ENCODE measurements around the gene XRRA1. TPM values are rescaled to one million over a fixed set of nuclear protein-coding genes. Genes with fewer than 3 reads are reported as not detected.

XRRA1 gene
- total RNA-seq, 2 donors from 2014 or later = 7.2 to 9.0 TPM

- no peaks in the 10 kb centered on the region for H3K27me3 ChIP-seq (ENCODE audit: control insufficient read depth, insufficient read depth, low read length, poor library complexity, severe bottlenecking)
- Mint-ChIP-seq H3K27ac (no peak overlapping the region), H3K9me3 (no peaks in the 10 kb centered on the region), H3K27me3 (ENCODE audit: insufficient read depth) (no peaks in the 10 kb centered on the region), H3K36me3 (ENCODE audit: low read depth) (peaks cover 24% of the 10 kb centered on the region), H3K4me3 (peak overlapping the region; percentile 96), H3K4me1 (peaks cover 12% of the 10 kb centered on the region)
- peak overlapping the region; percentile 100 for H3K4me3 ChIP-seq (ENCODE audit: low read length)
- no peak for TF ChIP-seq CTCF (conservative IDR thresholded peaks at IDR 0.05)
- WGBS, 2 experiments (ENCODE audit: insufficient coverage in 1 of 2, insufficient read length in 1 of 2) = 91 to 100% methylated on average over 2 of the region's 2 CpGs
- H3K36me3 ChIP-seq (ENCODE audit: control insufficient read depth, insufficient read depth, low read length) = peaks cover 36% of the 10 kb centered on the region
- DNase-seq = no peak
- H3K9ac ChIP-seq (ENCODE audit: extremely low read depth, low read length, poor library complexity, severe bottlenecking) = peak overlapping the region; percentile 93
- no peaks in the 10 kb centered on the region for H3K4me1 ChIP-seq (ENCODE audit: control insufficient read depth, insufficient read depth, low read length)
- peaks cover 5% of the 10 kb centered on the region for H3K9me3 ChIP-seq (ENCODE audit: control insufficient read depth, low read length)
- H3K27ac ChIP-seq (ENCODE audit: low read depth, low read length) = no peak overlapping the region
Observed at GRCh38 chr11:74950374-74950969, 1.6 kb upstream of the XRRA1 start.

GRCh38 chr11:74949753-74950137 is 854 bp upstream of the XRRA1 start:
- Histone ChIP-seq H3K4me1 (ENCODE audit: control insufficient read depth, insufficient read depth, low read length) (no peaks in the 10 kb centered on the region), H3K27me3 (ENCODE audit: control insufficient read depth, insufficient read depth, low read length, poor library complexity, severe bottlenecking) (no peaks in the 10 kb centered on the region), H3K4me3 (ENCODE audit: low read length) (peak overlapping the region; percentile 100), H3K9ac (ENCODE audit: extremely low read depth, low read length, poor library complexity, severe bottlenecking) (peak overlapping the region; percentile 93), H3K36me3 (ENCODE audit: control insufficient read depth, insufficient read depth, low read length) (peaks cover 29% of the 10 kb centered on the region), H3K9me3 (ENCODE audit: control insufficient read depth, low read length) (peaks cover 5% of the 10 kb centered on the region), H3K27ac (ENCODE audit: low read depth, low read length) (no peak overlapping the region)
- Mint-ChIP-seq H3K36me3 (ENCODE audit: low read depth) (peaks cover 18% of the 10 kb centered on the region), H3K27me3 (ENCODE audit: insufficient read depth) (no peaks in the 10 kb centered on the region), H3K9me3 (no peaks in the 10 kb centered on the region), H3K4me3 (peak overlapping the region; percentile 96), H3K27ac (peak overlapping the region; percentile 99), H3K4me1 (peaks cover 12% of the 10 kb centered on the region)
- DNase-seq = no peak
- WGBS, 2 experiments (ENCODE audit: insufficient coverage in 1 of 2, insufficient read length in 1 of 2) = 1% methylated on average over 5 of the region's 6 CpGs; no CpG with 5 or more reads in 1 of the 2 experiments
- no peak for TF ChIP-seq CTCF (conservative IDR thresholded peaks at IDR 0.05)

GRCh38 chr11:74948546-74948897 is 369 bp downstream of the XRRA1 start:
- H3K36me3 Mint-ChIP-seq (ENCODE audit: low read depth) = peaks cover 9% of the 10 kb centered on the region
- WGBS, 2 experiments (ENCODE audit: insufficient coverage in 1 of 2, insufficient read length in 1 of 2) = 2 to 4% methylated on average over 6 to 9 of the region's 9 CpGs
- Histone ChIP-seq H3K9me3 (ENCODE audit: control insufficient read depth, low read length) (no peaks in the 10 kb centered on the region), H3K36me3 (ENCODE audit: control insufficient read depth, insufficient read depth, low read length) (peaks cover 17% of the 10 kb centered on the region), H3K4me1 (ENCODE audit: control insufficient read depth, insufficient read depth, low read length) (no peaks in the 10 kb centered on the region), H3K27me3 (ENCODE audit: control insufficient read depth, insufficient read depth, low read length, poor library complexity, severe bottlenecking) (no peaks in the 10 kb centered on the region), H3K9ac (ENCODE audit: extremely low read depth, low read length, poor library complexity, severe bottlenecking) (peak overlapping the region; percentile 93), H3K4me3 (ENCODE audit: low read length) (peak overlapping the region; percentile 100), H3K27ac (ENCODE audit: low read depth, low read length) (no peak overlapping the region)
- H3K27ac Mint-ChIP-seq = peak overlapping the region; percentile 99
- H3K4me1 Mint-ChIP-seq = peaks cover 12% of the 10 kb centered on the region
- peak overlapping the region; percentile 96 for H3K4me3 Mint-ChIP-seq
- H3K27me3 Mint-ChIP-seq (ENCODE audit: insufficient read depth) = no peaks in the 10 kb centered on the region
- no peaks in the 10 kb centered on the region for H3K9me3 Mint-ChIP-seq
- no peak for TF ChIP-seq CTCF (conservative IDR thresholded peaks at IDR 0.05)
- DNase-seq = no peak
